GM19193 (cell line): ENCODE data around the gene NKAIN2.

Experiments used
- POLR2A ChIP-seq: IDR thresholded peaks from 4 replicates; pipeline ENCODE4 v1.6.1; 2011; ENCODE audit not compliant: insufficient read depth, insufficient read length; ENCODE audit errors: extremely low read depth

The NKAIN2 gene

DNA sequence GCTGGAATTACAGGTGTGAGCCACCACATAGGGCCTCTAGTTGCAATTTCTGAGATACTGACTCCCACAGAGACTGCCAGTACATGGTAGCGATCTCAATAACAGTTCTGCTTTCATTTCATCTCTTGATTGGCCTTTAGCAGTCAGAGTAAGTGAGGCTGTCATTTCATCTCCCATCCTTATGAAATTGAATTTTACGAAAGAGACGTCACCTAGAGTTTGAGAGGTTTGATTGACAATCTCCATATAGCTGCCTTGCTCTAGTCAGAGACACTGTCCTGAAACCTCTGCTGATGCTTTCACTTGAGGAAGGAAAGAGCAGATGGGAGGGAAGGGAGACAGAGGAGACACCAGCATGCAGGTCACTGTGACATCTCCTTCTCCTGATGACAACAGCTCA lies 466.1 kb downstream of the NKAIN2 start:
- no peak for TF ChIP-seq POLR2A

DNA sequence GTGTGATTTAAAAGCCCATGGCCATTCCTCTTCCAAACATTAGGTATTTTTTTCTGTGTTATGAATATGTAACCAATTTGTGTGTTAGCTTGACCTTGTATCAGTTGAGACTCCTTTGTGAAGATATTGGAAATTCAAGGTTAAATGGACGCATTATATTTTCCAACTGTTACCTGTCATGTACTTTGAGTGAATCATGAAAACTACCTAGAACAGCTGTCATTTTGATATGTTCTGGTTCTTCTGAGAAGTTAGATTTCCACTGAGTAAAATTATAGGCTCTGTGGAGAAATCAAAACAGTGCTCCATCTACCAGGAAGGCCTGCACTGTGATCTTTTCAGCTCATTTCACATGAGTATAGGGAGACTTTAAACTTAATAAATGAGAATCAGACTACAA lies 470.0 kb downstream of the NKAIN2 start:
- no peak for TF ChIP-seq POLR2A

DNA sequence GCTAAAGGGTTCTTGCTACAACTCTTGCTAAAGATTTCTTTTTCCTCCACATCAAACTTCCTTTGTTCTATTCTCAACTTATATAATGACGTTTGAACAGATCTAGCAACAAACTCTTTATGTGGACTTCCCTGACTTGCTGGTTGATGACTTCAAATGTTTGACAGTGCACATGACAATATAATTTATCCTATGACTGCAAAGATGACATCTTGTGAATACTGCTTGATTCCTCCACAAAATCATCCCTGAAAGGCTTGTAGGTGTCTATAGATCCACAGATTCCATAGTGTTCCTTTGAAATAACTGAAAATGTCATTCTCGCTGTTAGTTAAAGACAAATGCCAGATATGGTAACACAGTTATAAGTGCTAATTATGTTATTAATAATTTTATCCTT lies 478.9 kb downstream of the NKAIN2 start:
- no peak for TF ChIP-seq POLR2A

DNA sequence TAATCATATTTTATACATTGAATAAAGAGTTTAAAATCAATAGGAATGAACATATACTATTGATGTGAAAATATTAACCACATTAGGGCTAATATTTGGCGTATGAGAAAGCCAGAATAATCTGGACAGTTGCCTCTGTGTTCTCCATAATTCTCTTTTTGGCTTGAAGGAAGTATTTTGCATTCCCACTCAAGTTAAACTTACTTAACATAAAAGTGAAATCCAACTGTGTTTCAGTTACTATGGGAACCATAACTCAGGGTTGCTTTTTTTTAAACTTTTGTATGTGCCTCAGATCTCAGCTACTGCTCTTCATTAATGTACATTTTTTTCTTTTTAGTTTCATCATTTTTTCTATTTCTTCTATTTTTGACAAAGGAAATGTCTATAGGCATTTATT lies 479.8 kb downstream of the NKAIN2 start:
- TF ChIP-seq POLR2A = no peak

DNA sequence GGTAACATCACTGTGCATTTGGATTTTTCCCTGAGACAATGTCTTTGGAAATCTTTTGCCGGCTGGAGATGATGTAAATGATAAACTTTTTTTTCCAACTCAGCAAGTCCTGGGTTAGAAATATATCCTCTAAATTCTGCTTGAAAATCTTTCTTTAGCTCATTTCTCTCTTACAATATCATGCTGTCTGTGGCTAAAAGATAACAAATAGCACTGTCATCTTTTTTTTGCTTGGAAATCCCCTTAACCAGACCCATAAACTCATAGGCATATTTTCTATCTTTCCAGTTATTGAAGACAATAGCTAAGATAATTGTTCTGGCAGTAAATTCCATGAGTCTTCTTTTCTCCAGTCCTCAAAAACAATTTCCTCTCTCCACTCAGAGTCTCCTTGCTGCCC lies 481.5 kb downstream of the NKAIN2 start:
- TF ChIP-seq POLR2A = no peak

DNA sequence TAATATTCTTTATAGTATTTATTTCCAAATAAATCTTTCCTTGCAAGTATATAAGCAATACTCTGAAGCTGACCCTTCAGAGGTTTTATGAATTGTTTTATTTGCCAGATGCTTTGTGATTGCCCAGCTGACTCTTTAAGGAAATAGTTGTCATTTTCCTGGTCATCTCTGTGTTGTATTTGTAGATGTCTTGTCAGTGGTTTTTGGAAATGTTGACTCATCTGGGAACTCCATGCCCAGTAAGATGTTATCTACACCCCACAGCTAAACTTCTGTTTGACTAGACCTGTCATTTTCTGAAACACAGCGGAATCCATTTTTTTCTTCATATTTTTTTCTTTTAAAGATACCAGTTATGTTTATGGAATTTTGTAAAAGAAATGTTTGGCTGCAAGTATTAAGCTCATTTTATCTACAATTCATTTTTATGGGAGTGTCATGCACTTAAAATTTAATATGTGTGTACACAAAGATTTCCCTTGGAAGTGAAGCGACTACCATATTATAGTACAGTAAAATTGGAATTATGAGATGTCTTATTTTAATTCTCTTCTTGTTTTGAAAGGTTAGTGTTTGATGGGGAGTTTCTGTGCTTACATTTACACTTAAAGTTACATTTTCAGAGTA lies 491.0 kb downstream of the NKAIN2 start:
- no peak for TF ChIP-seq POLR2A

DNA sequence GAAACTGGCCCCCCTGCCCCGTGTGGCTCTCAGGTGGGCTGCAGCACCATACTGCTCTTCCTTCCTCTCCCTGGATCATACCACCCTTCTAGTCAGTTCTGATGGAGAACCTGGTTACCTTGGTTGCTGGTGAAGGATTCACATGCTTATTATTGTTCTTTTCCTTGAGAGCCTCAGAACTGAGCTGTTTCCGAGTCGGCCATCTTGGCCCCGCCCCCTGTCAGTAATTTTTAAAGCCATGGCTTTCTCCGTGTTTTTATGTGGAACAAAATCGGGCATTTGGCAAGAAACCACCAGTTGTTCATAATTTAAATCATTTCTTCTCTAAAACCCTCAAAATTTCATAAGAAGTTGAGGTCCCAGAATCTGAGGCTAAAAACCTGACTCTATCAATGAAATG lies 493.8 kb downstream of the NKAIN2 start:
- TF ChIP-seq POLR2A = no peak

DNA sequence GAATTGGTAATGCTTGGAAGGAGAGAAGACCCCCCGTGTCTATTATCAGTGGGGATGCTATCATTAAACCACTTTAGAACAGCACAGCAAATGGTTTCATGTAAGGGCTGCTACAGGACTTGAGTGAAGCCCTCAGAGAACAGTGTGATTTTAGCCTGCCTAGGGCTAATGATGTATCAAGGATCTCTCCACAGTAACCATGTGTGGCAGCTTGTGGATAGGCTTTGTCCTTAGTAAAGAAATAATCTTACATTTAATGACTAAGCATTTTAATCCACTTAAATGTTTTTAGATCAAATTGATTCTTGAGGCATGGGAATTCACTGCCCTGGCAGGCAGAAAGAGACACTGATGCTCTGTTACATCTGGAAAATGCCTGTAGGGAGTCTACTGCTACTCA lies 495.1 kb downstream of the NKAIN2 start:
- no peak for TF ChIP-seq POLR2A

DNA sequence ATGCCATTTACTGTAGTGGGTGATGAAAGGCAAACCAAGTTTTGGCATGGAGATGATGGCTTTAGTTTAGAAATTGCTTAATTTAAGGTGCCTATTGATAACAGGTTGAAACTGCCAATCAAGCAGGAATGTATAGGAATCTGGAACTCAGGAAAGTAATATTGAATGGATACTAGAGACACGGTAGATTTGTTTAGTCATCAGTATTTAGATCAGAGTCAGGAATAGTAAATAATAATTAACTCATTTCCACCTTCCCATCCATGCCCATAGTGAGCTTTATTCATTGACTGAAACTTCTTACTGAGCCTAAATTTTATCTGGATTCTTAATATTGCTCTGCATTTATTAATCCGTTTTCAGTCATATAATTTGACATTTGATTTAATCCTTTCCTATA lies 500.3 kb downstream of the NKAIN2 start:
- no peak for TF ChIP-seq POLR2A

DNA sequence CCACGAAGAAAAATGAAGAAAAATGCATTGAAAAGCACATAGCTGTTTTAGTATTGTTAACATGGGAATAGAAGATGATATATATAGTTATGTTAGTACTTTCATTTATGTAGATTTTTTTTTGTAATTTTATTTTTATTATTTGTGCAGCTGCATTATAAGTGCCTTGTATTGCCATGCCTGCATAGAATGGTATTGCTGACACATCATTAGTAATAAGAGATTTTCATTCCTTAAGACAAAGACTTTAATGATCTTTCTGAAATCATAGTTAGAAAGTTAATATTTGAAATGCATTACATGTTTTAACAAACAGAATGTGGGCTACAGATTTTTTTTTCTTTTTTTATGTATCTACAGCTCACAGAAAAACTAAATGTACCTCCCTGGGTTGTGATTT lies 506.5 kb downstream of the NKAIN2 start:
- TF ChIP-seq POLR2A = no peak

DNA sequence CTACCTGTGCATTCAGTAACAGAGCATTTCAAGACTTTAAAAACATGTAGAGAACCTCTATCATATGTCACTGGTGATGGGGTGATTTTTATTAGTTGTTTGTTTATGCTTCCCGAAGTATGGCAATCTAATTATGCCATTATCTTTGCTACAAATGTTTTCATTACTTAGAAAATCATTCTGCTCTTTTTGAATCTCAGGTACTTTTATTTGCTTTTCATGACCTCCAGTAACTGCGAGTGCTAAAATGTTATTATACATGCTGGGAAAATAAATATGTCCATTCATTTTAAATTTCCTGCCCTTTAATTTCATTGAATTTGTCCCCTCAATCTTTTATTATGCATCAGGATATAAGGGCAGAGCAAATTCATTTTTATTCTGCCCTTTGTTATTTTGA lies 515.7 kb downstream of the NKAIN2 start:
- no peak for TF ChIP-seq POLR2A

DNA sequence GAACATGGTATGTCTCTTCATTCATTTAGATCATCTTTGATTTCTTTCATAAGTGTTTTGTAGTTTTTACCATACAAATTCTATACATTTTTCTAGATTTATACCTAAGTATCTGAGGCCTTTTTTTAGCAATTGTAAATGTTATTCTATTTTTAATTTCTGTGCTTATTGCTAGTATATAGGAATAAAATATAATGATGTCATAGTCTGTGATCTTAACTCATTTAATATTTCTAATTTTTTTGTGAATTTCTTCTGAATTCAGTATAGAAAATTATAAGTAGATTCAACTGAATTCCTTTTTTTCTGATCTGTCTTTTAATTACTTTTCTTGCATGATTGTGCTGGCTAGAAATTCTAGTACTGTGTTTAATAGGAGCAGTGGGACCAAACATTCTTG lies 520.6 kb downstream of the NKAIN2 start:
- no peak for TF ChIP-seq POLR2A

DNA sequence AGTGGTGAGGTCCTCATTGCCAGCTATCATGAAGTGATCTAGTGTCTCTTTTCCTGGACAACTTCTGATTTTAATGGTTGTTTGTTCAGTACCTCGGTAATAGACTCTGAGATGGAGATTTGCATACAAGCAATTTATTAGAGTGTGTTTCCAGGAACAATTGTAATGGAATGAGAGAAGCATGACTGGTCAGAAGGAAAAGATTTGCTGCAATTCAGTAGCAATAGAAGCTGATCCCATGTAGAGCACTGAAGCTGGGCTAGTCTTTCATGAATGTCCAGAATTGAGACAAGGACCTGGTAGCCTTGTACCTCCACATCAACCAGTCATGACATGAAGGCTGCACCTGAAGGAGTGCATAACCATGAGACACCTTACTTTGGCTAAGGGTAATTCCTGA lies 526.5 kb downstream of the NKAIN2 start:
- no peak for TF ChIP-seq POLR2A

DNA sequence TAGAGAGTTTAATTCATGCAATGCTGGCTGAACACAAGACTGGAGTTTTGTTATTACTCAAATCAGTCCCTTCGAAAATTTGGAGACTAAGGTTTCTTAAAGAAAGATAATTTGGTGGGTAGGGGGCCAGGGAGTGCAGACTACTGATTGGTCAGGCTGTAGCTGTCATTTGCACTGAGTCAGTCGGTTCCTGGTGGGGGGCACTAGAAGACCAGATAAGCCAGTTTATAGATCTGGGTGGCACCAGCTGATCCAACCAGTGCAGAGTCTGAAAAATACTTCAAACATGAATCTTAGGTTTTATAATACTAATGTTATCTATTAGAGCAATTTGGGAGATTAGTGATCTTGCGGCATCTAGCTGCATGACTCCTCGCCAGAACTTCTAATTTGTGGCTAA lies 530.7 kb downstream of the NKAIN2 start:
- TF ChIP-seq POLR2A = no peak

DNA sequence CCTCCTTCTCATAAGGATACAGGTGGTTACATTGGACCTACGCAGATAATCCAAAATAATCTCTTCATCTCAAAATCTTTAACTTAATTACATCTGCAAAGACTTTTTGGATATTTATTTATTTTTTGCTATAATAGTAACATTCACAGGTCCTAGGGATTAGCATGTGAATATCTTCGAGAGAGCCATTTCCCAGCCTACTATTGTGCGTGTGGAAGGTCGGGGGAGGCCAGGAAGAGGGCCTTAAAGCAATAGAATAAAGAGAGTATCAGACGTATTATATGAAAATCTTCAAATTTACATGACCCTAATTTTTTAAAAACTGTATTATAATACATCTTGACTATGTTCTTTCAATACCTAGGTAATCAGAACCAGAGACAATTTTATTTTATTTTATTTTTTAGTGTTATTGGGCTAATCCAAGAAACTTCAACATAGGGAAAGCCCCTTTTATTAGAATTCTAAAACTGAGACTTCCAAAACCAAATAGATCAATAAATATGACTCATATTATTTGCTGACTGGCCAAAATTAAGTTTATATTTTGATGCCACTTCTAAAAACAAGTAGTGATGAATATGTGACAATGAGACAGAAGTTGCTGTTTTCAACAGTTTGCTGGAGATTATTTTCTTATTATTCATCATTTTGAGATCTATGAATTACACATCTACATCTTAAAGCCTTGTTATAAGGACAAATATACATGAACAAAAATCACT lies 536.1 kb downstream of the NKAIN2 start:
- no peak for TF ChIP-seq POLR2A

DNA sequence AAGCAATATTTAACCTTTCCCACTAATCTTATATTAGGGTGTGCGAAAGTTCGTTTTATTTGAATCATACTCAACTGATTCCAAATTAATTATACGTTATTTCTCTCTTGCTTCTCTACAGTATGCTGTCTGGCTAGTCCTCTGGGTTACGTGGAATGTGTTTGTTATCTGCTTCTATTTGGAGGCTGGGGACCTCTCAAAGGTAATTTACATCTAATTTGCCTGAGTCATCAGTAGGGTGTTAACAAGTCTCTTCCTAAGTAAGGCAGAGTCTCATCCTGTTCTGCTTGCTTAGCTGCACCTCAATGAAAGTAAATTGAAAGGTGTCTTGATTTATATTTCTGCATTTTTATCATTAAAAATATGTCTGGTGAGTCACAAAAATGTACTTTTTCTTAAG lies 551.5 kb downstream of the NKAIN2 start:
- no peak for TF ChIP-seq POLR2A

DNA sequence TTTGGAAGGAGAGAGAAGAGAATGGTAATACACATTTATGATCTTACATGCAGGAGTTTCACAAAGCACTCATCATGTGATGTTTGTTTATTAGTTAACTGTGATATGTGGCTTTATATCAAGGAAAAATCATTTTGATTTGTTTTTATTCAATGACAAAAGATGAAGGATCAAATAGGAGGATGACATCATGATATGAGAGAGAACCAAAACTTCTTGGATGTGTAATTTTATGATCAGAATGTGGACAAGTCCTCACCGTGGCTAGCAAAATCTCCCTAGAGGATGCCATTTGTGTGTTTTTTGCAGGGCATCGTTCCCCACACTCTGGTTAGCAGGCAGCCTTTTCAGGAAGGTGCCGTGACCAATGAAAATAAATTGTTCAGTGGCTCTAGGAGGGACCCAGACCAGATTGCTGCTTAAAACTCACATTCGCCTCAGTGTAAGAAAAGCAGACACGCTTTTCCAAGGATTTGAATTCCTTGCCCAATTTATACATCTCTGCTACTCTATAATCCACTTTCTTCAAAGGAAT lies 552.7 kb downstream of the NKAIN2 start:
- no peak for TF ChIP-seq POLR2A

DNA sequence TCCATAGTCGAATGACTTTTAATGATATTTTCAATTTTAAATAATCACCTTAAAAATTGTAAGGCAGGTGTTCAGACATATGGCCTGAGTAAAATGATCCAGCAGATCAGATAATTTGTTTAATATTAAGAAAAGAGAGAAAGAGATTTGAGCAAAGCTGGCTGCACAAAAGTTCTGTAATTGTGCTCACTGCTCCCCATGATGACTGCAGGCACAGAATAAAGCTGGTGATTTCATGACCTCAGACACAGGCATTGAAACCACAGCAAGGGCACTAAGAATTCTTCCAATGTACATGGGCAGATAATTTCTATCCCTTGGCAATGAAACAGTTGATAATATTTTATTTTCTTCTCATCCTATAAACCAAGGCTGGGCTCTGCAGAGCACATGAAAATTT lies 553.1 kb downstream of the NKAIN2 start:
- TF ChIP-seq POLR2A = no peak

DNA sequence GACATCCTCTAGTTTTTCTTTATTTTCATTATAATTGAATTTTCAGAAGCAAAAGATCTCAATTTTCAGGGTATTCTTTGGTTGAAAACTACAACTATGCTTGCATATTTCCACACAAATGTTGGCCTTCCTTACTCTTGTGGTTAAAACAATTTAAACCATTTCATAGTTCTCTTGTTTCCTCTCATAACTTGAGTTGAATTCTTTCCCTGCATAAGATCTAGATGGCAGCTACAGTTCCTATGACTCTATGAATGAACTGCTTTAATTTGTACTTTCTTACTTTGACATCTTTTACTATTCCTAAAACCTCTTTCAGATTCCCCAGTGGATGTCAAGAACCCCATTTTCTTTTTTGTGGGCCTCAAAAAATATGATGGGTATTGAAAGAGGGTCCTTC lies 564.5 kb downstream of the NKAIN2 start:
- TF ChIP-seq POLR2A = no peak
